ENCODE measurements around the gene PRDM11. TPM values are rescaled to one million over a fixed set of nuclear protein-coding genes. Genes with fewer than 3 reads are reported as not detected.

The PRDM11 gene
- total and polyA plus RNA-seq, 2 of the 8 experiments (the other 6 are each of a cell fraction or from before 2014, with no cell fraction given): 3.6 to 11.7 TPM

DNA sequence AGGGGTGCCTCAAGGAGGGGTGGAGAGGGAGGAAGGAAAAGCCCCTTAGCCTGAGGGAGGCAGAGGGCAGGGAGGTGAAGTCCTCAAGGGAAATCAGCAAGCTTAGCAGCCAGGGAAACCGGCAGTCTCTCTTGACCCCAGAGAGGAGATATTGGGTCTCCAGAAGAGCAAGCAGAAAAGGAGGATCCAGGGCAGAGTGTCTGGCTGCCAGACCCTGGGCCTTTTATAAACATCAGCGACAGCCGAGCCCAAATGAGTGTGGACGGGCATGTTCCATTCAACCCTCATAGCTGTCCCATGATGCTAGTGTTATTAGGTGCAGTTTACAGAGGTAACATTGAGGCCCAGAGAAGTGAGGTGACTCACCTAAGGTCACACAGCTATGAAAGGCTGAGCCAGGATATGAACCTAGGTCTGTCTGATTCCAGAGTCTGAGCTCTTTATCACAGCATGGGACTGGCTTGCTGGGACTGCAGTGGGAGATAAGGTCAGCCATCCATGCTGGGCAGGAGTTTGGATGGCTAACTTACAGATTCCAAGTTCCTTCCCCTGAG lies 9.3 kb downstream of the PRDM11 start:
- no peak overlapping the region for H4K91ac ChIP-seq (replicated peaks; ENCODE audit: insufficient read length, low read length)
- H3K36me3 ChIP-seq (ENCODE audit: control insufficient read depth in 2 of 4, insufficient read depth in 4 of 4, low read length in 3 of 4): no peaks in the 10 kb centered on the region
- H2AFZ ChIP-seq (ENCODE audit: low read length): no peak overlapping the region
- H3K23ac ChIP-seq (ENCODE audit: insufficient read length): no peak overlapping the region
- no peak overlapping the region for H4K8ac ChIP-seq (ENCODE audit: extremely low read depth, insufficient read depth, low read length)
- H2BK5ac ChIP-seq (ENCODE audit: low read depth, low read length): no peak overlapping the region
- no peak for FAIRE-seq
- H2BK20ac ChIP-seq (ENCODE audit: low read length): no peak overlapping the region
- no peak overlapping the region for H3K14ac ChIP-seq (ENCODE audit: insufficient read length)
- TF ChIP-seq SIRT6 (IDR thresholded peaks at IDR 0.05; ENCODE audit: low read length): no peak
- TF ChIP-seq, protein P1, sequence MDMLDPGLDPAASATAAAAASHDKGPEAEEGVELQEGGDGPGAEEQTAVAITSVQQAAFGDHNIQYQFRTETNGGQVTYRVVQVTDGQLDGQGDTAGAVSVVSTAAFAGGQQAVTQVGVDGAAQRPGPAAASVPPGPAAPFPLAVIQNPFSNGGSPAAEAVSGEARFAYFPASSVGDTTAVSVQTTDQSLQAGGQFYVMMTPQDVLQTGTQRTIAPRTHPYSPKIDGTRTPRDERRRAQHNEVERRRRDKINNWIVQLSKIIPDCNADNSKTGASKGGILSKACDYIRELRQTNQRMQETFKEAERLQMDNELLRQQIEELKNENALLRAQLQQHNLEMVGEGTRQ (IDR thresholded peaks at IDR 0.05; ENCODE audit: low read length): no peak
- no peak for TF ChIP-seq RFX5 (IDR thresholded peaks at IDR 0.05; ENCODE audit: borderline replicate concordance, low read depth, low read length)
- no peaks in the 10 kb centered on the region for H3K23me2 ChIP-seq (ENCODE audit: low read depth, low read length)
- peaks cover 5 to 6% of the 10 kb centered on the region in 2 experiments for H4K20me1 ChIP-seq (replicated peaks in 1 of 2; ENCODE audit: control insufficient read depth in 1 of 2, insufficient read depth in 2 of 2, low read length in 2 of 2)
- no peak overlapping the region for H2AK5ac ChIP-seq (ENCODE audit: low read depth, low read length)
- H2BK15ac ChIP-seq (ENCODE audit: low read length): no peak overlapping the region
- WGBS, 2 experiments (ENCODE audit: extremely low coverage in 1 of 2, insufficient coverage in 1 of 2, insufficient read length in 1 of 2, insufficient replicate concordance in 2 of 2, low coverage in 1 of 2, low lambda C conversion rate in 2 of 2, missing lambda C conversion rate in 1 of 2): 94% methylated on average over 4 of the region's 4 CpGs; no CpG with 5 or more reads in 1 of the 2 experiments
- H4K5ac ChIP-seq (ENCODE audit: insufficient read length, low read depth, low read length): no peak overlapping the region
- peaks cover 0 to 28% of the 10 kb centered on the region in 2 experiments; a peak in 3 of 4 replicates for H3K79me2 ChIP-seq (ENCODE audit: control insufficient read depth in 1 of 2, insufficient read depth in 2 of 2, low read length in 2 of 2)
- no peak overlapping the region for H3K4me3 ChIP-seq (ENCODE audit: extremely low read depth in 1 of 4, insufficient read depth in 2 of 4, low read depth in 3 of 4, low read length in 4 of 4)
- no peak overlapping the region for H3K27ac ChIP-seq (ENCODE audit: low read depth, low read length)
- ChIA-PET POLR2A (ENCODE audit: partially characterized antibody) (interaction anchor here (1.2 to 2.4 kb wide), 3 partner anchors 8 to 13 kb away, joined by 3 to 8 read pairs (median 4); no protein-coding TSS in a partner anchor), CTCF (ENCODE audit: partially characterized antibody) (interaction anchor here (0.9 to 2.6 kb wide), 5 partner anchors 26 to 78 kb away, joined by 3 to 13 read pairs (median 6); no protein-coding TSS in a partner anchor)
- no peak overlapping the region for H3K9ac ChIP-seq (replicated peaks in 1 of 4; ENCODE audit: extremely low read depth in 1 of 4, low read depth in 3 of 4, low read length in 3 of 4)
- H3K27me3 ChIP-seq (replicated peaks in 1 of 4; ENCODE audit: control insufficient read depth in 3 of 4, extremely low read depth in 1 of 4, insufficient read depth in 3 of 4, low read length in 3 of 4): no peaks in the 10 kb centered on the region
- no peaks in the 10 kb centered on the region for H3K9me3 ChIP-seq (ENCODE audit: insufficient read depth in 2 of 2, low read depth in 1 of 2, low read length in 1 of 2)
- H3K4me1 ChIP-seq (replicated peaks in 1 of 4; ENCODE audit: control insufficient read depth in 3 of 4, insufficient read depth in 4 of 4, low read length in 3 of 4): peaks cover 0 to 6% (median 1%) of the 10 kb centered on the region in 4 experiments; a peak in 2 of 7 replicates
- H3K18ac ChIP-seq (ENCODE audit: extremely low read depth, low read length): no peak overlapping the region
- peaks cover 12% of the 10 kb centered on the region for H3K79me1 ChIP-seq (ENCODE audit: low read depth, low read length)
- no peak overlapping the region for H3K4ac ChIP-seq (replicated peaks; ENCODE audit: insufficient read length, low read depth, low read length)
- no peak overlapping the region for H2BK12ac ChIP-seq (ENCODE audit: low read depth, low read length)
- no peak overlapping the region for H3K4me2 ChIP-seq (ENCODE audit: insufficient read depth in 1 of 2, low read depth in 2 of 2, low read length in 2 of 2)
- no peak for DNase-seq (ENCODE audit: low read depth in 1 of 2, low spot score in 2 of 2)
- H2BK120ac ChIP-seq (replicated peaks; ENCODE audit: low read depth, low read length): no peak overlapping the region
- no peak overlapping the region for H3K56ac ChIP-seq (replicated peaks; ENCODE audit: insufficient read length, low read depth, low read length)

Measured in H1 (cell line).